Kidney epithelial cell (primary cell): Measurements from ENCODE around the gene TSSC4. TPM values are rescaled to one million over a fixed set of nuclear protein-coding genes. Genes with fewer than 3 reads are reported as not detected.

ENCODE experiments used
- DNase-seq: peaks from one replicate; pipeline ENCODE4 v3.0.0-alpha.2; 2010; ENCODE audit warnings: low read depth
- H3K27me3 ChIP-seq: 2 replicates; pipeline ENCODE4 v1.6.0; 2011; ENCODE audit warnings: low read length; ENCODE audit not compliant: control insufficient read depth, insufficient read depth
- H3K36me3 ChIP-seq: 2 replicates; pipeline ENCODE4 v1.5.1; 2011; ENCODE audit warnings: low read length; ENCODE audit not compliant: control insufficient read depth, insufficient read depth
- H3K4me3 ChIP-seq: 2 replicates; pipeline ENCODE4 v1.5.1; 2011; ENCODE audit warnings: low read depth, mild to moderate bottlenecking, control low read depth, low read length
- total RNA-seq: library from RNA; depleted of rRNA; stranded (reverse); fragments of >200 nt; gene quantifications from 2 replicates; pipeline ENCODE4 v1.2.3, GENCODE V29; 2015
- TF ChIP-seq, protein P1 (sequence below): IDR thresholded peaks from 2 replicates; pipeline ENCODE4 v1.5.1; 2011; ENCODE audit warnings: mild to moderate bottlenecking, moderate library complexity, low read length, control low read depth, inconsistent platforms; ENCODE audit not compliant: insufficient read depth, poor library complexity, severe bottlenecking

The TSSC4 gene
- total RNA-seq, 1 donor from 2014 or later: 62.0 TPM

DNA sequence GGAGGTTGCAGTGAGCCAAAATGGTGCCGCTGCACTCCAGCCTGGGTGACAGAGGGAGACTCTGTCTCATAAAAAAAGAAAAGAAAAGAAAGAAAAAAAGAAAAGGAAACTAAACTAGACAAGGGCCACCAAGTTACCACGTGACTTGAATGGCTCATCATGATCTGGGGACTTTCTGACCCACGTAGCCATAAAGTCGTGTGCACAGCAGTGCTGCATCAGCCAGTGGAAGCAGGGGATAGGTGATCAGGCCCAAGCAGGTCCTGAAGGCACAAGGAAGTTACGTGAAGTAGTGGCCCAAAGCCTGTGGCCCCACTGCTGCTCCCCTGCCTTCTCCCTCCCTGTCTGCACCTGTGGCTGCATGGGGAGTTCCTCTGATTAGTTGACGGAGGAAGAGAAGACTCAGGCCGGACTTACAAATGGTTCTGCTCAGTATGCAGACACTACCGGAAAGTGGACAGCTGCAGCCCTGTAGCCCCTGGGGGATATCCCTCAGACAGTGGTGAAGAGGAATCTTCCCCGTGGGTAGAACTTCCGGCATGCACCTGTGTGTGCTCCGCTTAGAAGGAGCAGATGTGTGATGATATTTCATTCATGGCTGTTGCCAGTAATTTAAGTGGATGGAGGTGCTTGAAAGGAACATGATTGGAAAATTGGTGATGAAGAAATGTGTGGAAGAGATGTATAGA lies 41.7 kb upstream of the TSSC4 start:
- TF ChIP-seq, protein P1, sequence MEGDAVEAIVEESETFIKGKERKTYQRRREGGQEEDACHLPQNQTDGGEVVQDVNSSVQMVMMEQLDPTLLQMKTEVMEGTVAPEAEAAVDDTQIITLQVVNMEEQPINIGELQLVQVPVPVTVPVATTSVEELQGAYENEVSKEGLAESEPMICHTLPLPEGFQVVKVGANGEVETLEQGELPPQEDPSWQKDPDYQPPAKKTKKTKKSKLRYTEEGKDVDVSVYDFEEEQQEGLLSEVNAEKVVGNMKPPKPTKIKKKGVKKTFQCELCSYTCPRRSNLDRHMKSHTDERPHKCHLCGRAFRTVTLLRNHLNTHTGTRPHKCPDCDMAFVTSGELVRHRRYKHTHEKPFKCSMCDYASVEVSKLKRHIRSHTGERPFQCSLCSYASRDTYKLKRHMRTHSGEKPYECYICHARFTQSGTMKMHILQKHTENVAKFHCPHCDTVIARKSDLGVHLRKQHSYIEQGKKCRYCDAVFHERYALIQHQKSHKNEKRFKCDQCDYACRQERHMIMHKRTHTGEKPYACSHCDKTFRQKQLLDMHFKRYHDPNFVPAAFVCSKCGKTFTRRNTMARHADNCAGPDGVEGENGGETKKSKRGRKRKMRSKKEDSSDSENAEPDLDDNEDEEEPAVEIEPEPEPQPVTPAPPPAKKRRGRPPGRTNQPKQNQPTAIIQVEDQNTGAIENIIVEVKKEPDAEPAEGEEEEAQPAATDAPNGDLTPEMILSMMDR: no peak
- no peaks in the 10 kb centered on the region for H3K27me3 ChIP-seq

GRCh38 chr11:2359557-2359956 lies 41.0 kb upstream of the TSSC4 start:
- no peak for DNase-seq
- H3K36me3 ChIP-seq: no peaks in the 10 kb centered on the region
- no peak overlapping the region for H3K4me3 ChIP-seq
- H3K27me3 ChIP-seq: no peaks in the 10 kb centered on the region
- TF ChIP-seq, protein P1: no peak

More for the DNA sequence above, 41.7 kb upstream of the TSSC4 start:
- Histone ChIP-seq H3K36me3 (no peaks in the 10 kb centered on the region), H3K4me3 (no peak overlapping the region)
- no peak for DNase-seq

- TF ChIP-seq, protein P1: no peak
Observed at GRCh38 chr11:2360081-2360642, 40.4 kb upstream of the TSSC4 start.

GRCh38 chr11:2361565-2361964 lies 39.0 kb upstream of the TSSC4 start:
- H3K27me3 ChIP-seq: no peaks in the 10 kb centered on the region
- H3K4me3 ChIP-seq: no peak overlapping the region
- TF ChIP-seq, protein P1: no peak
- DNase-seq: no peak
- no peaks in the 10 kb centered on the region for H3K36me3 ChIP-seq

More at GRCh38 chr11:2360081-2360642, 40.4 kb upstream of the TSSC4 start:
- Histone ChIP-seq H3K27me3 (no peaks in the 10 kb centered on the region), H3K4me3 (no peak overlapping the region), H3K36me3 (no peaks in the 10 kb centered on the region)
- no peak for DNase-seq

DNA sequence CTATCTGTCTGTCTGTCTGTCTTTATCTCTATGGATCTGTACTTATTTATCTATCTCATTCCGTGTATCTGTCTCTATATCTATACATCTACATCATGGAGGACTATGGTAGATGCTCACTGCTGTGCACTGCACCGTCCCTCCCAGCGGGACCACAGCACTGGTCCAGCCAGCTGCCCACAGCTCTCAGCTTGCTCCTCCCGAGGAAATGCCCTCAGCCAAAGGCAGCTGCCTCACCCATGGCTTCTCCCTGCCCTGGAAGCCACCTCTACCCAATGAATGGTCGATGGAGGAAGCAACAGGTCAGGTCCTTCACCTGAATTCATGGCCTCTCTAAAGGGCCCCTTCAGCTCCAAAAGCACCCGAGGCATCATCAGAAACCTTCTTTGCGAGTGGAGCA lies 38.1 kb upstream of the TSSC4 start:
- Histone ChIP-seq H3K36me3 (no peaks in the 10 kb centered on the region), H3K4me3 (no peak overlapping the region), H3K27me3 (no peaks in the 10 kb centered on the region)
- TF ChIP-seq, protein P1: no peak
- no peak for DNase-seq
